K562 (cell line): Measurements from ENCODE around the gene FAM111B. TPM values are rescaled to one million over a fixed set of nuclear protein-coding genes. Genes with fewer than 3 reads are reported as not detected.

Experiments
- CBX8 ChIP-seq: fragments of 200-600 bp; sonication (generic); IDR thresholded peaks from 2 replicates; pipeline ENCODE4 v1.6.1; 2012; ENCODE audit warnings: borderline replicate concordance, mixed run types, low read depth, mild to moderate bottlenecking, moderate library complexity, mixed read lengths, low read length, control low read depth, inconsistent platforms; ENCODE audit not compliant: poor library complexity, severe bottlenecking; ENCODE audit errors: extremely low read depth
- CCAR2 ChIP-seq: fragments of 200-400 bp; formaldehyde crosslinking; IDR thresholded peaks from 2 replicates; pipeline ENCODE4 v1.6.1; 2017; ENCODE audit warnings: mild to moderate bottlenecking, low read depth, low read length
- CCNT2 ChIP-seq: IDR thresholded peaks from 2 replicates; pipeline ENCODE4 v1.6.1; 2011; ENCODE audit warnings: borderline replicate concordance, low read depth, mild to moderate bottlenecking, moderate library complexity, mixed read lengths, low read length; ENCODE audit not compliant: insufficient read length; ENCODE audit errors: extremely low read depth
- CTBP1 ChIP-seq: fragments of 450-650 bp; IDR thresholded peaks from 2 replicates; pipeline ENCODE4 v1.6.1; 2016; ENCODE audit warnings: borderline replicate concordance
- E2F8 ChIP-seq: fragments of 450-650 bp; IDR thresholded peaks from 2 replicates; pipeline ENCODE4 v1.7.1; 2018; ENCODE audit warnings: mild to moderate bottlenecking, low read depth; ENCODE audit not compliant: partially characterized antibody
- ELF4 ChIP-seq: fragments of 450-650 bp; formaldehyde crosslinking; IDR thresholded peaks from 2 replicates; pipeline ENCODE4 v1.4.0; 2022; ENCODE audit warnings: missing genetic modification characterization
- FOXJ2 ChIP-seq: fragments of 200-800 bp; sonication (Bioruptor generic); IDR thresholded peaks from 2 replicates; pipeline ENCODE4 v1.6.1; 2016; ENCODE audit warnings: missing genetic modification characterization, missing compliant biosample characterization
- GABPB1 ChIP-seq: sonication (generic); formaldehyde crosslinking; IDR thresholded peaks from 2 replicates; pipeline ENCODE4 v1.8.0; 2022; ENCODE audit warnings: mild to moderate bottlenecking, missing genetic modification reagents
- RBFOX2 ChIP-seq: fragments of 200-400 bp; formaldehyde crosslinking; IDR thresholded peaks from 2 replicates; pipeline ENCODE4 v1.6.1; 2017; ENCODE audit warnings: low read depth, mild to moderate bottlenecking, low read length, moderate library complexity
- RFX1 ChIP-seq: fragments of 450-650 bp; IDR thresholded peaks from 2 replicates; pipeline ENCODE4 v1.6.1; 2016; ENCODE audit warnings: mild to moderate bottlenecking, moderate library complexity
- SIRT6 ChIP-seq: IDR thresholded peaks from one replicate; pipeline ENCODE4 v1.6.1; 2012; ENCODE audit warnings: low read depth, mild to moderate bottlenecking, control low read depth, inconsistent platforms, low read length, moderate library complexity
- SNIP1 ChIP-seq: fragments of 450-650 bp; IDR thresholded peaks from 2 replicates; pipeline ENCODE4 v1.7.1; 2017; ENCODE audit warnings: low read depth, mild to moderate bottlenecking
- TFE3 ChIP-seq: fragments of 450-650 bp; formaldehyde crosslinking; IDR thresholded peaks from 2 replicates; pipeline ENCODE4 v1.4.0; 2020; ENCODE audit warnings: mild to moderate bottlenecking, mixed read lengths
- ZBTB43 ChIP-seq: sonication (generic); formaldehyde crosslinking; IDR thresholded peaks from 2 replicates; pipeline ENCODE4 v1.8.0; 2023; ENCODE audit warnings: mild to moderate bottlenecking, missing genetic modification reagents
- ZNF444 ChIP-seq: fragments of 250-450 bp; sonication (Bioruptor Pico); IDR thresholded peaks from 2 replicates; pipeline ENCODE4 v1.4.0; 2020; ENCODE audit warnings: mild to moderate bottlenecking, moderate library complexity
- ZNF695 ChIP-seq: fragments of 450-650 bp; formaldehyde crosslinking; IDR thresholded peaks from 2 replicates; pipeline ENCODE4 v1.4.0; 2020; ENCODE audit warnings: mild to moderate bottlenecking, moderate library complexity
- ZNF75A ChIP-seq: fragments of 450-650 bp; formaldehyde crosslinking; IDR thresholded peaks from 2 replicates; pipeline ENCODE4 v1.4.0; 2020; ENCODE audit warnings: mild to moderate bottlenecking
- ZNF766 ChIP-seq: fragments of 200-800 bp; sonication (Bioruptor generic); conservative IDR thresholded peaks from 2 replicates; pipeline ENCODE4 v1.6.1; 2016; ENCODE audit warnings: missing genetic modification characterization, missing compliant biosample characterization
- polyA plus RNA-seq, 8 experiments: library from polyadenylated mRNA; depleted of rRNA in 4 of 8; stranded (reverse) in 5 of 8; unstranded in 3 of 8; fragments of >200 nt; fragmentation: Nextera tagmentation in 2 of 8; fragmentation: Illumina TruSeq in 1 of 8; extraction: Ambion mirVana in 2 of 8; extraction: Trizol in 1 of 8; gene quantifications; 2 replicates each; pipeline versions ENCODE4 v1.2.1 to v1.2.3, GENCODE V29; 2011 to 2014; ENCODE audit warnings: inconsistent platforms in 1 of 8, missing spikeins in 1 of 8
- total RNA-seq, 7 experiments: library from RNA; depleted of rRNA in 6 of 7; stranded (reverse); fragments of >200 nt in 6 of 7; fragmentation: Illumina TruSeq in 2 of 7; extraction: Trizol in 2 of 7; gene quantifications; 2 replicates each; pipeline versions ENCODE4 v1.2.1 to v1.2.3, GENCODE V29; 2011 to 2021; ENCODE audit warnings: low replicate concordance in 1 of 7

FAM111B gene
- total and polyA plus RNA-seq, 9 of the 15 experiments (the other 6 are each of a cell fraction or from before 2014, with no cell fraction given): 0.01 to 0.33 (median 0.06) TPM; not detected in 5

- TF ChIP-seq CBX8 (no peak), CTBP1 (peak; percentile 72; the same call in 1 of the 2 replicates), FOXJ2 (tag) (no peak), RFX1 (no peak), GABPB1 (no peak), ZNF75A (no peak), ZNF695 (CRISPR knock-in tag) (no peak), ZBTB43 (CRISPR knock-in tag) (no peak), SNIP1 (no peak), E2F8 (no peak), RBFOX2 (peak; percentile 80), CCNT2 (no peak), CCAR2 (no peak), ZNF766 (CRISPR knock-in tag) (no peak), TFE3 (CRISPR knock-in tag) (no peak), ELF4 (CRISPR knock-in tag) (no peak), ZNF444 (no peak), SIRT6 (no peak)
- TF ChIP-seq, all 486 proteins: peak for 83
Observed at GRCh38 chr11:59142530-59143507, 35.8 kb downstream of the FAM111B start, which contains the start of gene FAM111A (continued).
